Muscle of arm (tissue), 12 donors: ENCODE results near the gene ARHGAP22. TPM values are rescaled to one million over a fixed set of nuclear protein-coding genes. Genes with fewer than 3 reads are reported as not detected.

Source experiments
- DNase-seq: peaks from one replicate; pipeline ENCODE4 v3.0.0-alpha.2; 2013
- polyA plus RNA-seq, 12 donors: library from polyadenylated mRNA; unstranded; fragments of 120-200 nt; gene quantifications; one replicate each; pipeline ENCODE4 v1.2.1, GENCODE V29; 2013; ENCODE audit not compliant: insufficient read length in 12 of 12

Gene ARHGAP22
- polyA plus RNA-seq, 12 donors, result 0.76 to 3.4 (median 1.3) TPM; not detected in 2

DNA sequence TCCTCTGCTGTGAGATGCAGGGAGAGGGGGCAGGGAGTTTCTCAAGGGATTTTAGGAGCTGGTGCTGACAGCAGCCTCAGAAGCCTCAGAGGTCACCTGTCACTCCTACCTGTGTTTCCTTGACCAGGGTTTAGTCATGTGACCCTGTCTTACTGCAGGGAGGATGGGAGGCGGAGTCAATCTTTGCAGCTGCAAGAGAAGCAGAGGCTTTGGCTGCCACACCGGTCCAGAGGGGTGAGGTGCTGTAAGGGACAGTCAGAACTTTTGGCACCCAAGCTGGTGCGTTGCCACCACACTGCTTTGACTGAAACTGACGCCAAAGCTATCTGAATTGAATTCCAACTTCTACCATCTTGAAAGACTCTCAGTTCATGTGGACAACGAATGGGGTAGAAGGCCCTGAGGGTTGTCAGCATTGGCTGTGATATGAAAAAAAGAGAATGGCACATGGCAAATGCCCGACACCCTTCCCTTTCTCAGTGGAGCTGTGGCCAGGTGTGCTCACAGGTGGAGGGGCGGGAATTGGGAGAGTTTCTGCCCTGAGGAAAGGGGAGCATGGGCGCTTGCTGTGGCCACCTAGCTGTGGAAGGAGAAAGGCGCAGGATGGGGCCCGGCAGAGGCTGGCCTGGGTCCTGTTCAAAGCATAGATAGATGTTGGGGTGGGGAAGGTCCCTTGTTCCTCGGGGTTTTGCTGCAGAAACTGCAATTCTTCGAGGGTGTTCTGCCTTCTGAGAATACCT is 69.3 kb downstream of the ARHGAP22 start:
- no peak for DNase-seq

DNA sequence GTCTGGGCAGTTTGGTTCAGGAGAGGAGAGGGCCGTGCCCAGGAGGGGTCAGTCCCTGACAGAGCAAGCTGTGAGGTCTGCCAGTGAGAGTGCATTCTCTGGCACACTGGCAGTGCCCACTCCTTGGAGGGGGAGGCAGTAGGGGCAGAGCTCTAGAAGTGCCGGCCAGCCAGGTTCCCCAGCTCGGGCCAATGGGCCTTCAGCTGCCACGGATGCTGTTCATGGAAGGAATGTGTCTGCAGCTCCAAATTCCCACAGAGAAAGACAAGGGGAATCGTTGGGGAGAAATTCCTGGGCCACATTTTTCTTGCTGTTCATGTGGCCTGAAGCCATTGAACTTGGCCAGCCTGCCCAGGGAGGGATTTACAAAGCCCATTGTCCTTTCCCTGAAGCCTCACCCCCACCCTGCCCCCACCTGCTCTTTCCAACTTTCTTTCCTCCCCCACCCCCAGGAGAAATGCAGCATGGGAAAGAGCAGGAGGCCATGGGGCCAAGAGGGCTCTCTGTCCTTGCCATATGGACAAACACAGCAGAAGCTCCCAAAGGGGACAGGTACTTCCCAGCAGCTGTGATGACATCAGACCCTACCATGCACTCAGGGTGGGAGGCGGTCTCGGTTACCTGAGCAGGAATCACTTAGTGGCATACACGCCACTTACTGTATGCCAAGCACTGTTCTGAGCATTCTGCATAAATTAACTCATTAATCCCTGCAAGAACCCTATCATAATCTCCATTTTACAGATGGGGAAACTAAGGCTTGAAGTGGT is 70.7 kb downstream of the ARHGAP22 start:
- DNase-seq, result no peak

DNA sequence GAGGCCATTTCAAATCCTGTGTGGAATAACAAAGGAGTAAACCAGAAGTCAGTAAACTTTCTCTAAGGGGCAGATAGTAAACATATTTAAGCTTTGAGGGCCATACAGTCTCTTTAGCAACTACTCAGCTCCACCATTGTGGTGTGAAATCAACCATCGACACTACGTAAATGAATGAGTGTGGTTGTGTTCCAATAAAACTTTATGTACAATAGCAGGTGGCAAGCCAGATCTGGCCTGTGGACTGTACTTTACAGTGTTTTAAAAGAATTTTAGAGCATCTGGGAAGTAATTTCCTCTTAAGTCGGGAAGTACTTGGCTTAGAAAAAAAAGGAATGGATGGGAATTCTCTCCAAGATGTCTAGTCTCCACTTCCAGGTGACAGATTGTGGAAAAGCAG is 71.3 kb downstream of the ARHGAP22 start:
- DNase-seq, result no peak

DNA sequence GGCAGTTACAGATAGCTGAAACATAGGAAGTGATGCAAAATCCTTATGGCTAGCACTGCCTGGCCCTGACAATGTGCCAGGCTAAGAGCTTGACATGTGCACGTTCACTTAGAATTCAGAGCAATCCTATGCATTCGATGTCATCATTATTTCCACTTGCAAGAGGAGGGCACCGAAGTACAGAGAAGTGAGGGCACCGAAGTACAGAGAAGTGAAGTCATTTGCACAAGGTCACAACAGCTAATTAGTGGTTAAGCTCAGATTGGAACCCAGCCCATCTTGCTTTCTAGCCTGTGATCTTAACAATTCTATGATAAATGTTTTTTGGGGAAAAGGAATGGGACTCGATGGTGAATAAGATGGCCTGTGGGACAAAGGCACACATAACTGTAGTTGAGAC is 73.4 kb downstream of the ARHGAP22 start:
- DNase-seq, result no peak

DNA sequence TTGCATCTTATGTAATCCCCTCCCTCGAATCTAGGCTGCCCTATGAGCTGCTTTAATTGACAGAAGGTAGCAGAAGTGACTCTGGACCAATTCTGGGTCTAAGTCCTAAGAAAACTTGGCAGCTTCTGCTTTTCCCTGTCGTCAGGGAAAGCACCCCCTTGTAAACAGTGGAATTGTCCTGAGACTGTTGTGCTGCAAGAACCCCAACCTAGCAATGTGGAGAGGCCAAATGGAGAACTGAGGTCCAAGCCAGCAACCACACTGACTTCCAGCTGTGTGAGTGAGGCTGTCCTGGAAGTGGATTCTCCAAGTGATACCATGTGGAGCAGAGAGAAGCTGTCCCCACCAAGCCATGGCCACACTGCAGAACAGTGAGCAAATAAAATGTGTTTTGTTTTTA is 75.5 kb downstream of the ARHGAP22 start:
- DNase-seq, result no peak

DNA sequence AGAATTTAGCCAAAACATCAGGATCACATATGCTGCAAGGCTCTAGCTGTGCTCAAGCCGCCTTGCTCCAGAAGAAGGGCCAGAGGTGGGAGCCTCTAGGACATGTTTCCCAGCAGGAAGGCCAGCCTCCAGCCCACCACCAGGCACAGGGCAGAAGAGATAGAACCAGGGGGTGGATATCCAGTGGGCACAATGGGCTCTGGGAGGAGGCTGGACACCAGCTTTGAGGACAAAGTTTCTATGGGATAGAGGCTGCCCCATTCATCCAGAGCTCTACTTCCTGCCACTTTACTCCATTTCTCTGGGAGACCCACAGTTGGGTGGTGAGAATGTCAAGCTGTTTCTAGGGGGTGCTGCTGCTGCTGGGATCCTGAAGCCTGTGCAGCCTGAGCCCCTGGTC is 77.1 kb downstream of the ARHGAP22 start:
- no peak for DNase-seq

DNA sequence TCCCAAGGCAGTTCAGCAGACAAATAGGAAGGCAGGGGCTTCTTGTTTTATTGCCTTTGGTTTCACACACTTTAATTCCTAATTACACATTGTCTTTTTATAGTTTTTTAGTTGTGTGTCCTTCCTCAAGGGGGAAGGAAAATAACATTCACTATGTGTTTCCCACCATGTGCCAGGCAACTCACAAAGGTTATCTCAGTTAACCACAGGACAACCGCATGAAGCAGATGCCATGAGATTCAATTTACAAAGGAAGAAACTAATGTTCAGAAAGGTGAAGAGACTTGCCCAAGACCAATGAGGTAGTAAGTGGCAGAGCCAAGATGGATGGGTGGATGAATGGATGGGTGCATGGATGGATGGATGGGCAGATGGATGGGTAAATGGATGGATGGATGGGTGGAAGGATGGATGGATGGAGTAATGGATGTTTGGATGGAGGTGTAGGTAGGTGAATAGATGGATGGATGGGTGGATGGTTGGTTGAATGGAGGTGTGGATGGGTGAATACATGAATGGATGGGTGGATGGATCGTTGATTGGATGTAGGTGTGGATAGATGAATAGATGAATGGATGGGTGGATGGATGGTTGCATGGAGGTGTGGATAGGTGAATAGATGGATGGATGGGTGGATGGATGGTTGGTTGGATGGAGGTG is 77.9 kb downstream of the ARHGAP22 start:
- DNase-seq, result no peak

DNA sequence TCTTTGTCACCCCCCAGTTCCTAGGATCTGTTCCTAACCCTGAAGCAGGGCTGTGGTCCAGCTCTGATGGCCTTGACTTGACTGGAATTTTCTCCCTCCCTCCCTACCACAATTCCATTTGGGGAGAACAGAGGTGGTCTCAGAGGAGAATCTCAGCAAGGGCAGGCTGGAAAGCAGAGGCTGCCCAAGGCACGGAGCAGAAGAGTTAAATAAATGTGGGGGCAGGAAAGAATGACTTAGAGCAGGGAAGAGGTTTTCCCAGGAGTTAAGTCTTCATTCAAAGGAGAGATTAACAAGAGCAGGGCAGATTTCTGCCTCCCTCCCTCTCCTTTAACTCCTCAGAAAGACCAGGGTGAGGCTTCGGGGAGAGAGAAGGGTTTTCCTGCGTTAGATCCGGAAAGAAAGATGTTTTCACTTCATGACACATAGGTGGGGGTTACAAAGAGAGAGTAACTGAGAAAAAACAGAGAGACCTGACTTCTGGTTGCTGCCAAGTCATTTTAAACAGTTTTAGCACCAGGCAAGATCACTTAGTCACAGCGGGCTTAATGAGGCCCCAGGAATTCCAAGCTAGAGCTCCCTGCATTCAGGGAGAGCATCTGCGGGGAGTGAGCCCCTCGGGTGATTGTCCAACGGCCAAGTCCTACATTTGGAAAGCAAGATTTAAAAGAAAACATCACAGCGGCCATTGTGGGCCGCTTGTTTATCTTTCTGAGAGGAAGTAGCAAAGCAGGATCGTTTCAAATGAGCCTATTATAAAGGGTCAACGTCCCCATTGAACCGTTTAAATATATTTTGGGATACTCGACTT is 78.7 kb downstream of the ARHGAP22 start:
- no peak for DNase-seq

DNA sequence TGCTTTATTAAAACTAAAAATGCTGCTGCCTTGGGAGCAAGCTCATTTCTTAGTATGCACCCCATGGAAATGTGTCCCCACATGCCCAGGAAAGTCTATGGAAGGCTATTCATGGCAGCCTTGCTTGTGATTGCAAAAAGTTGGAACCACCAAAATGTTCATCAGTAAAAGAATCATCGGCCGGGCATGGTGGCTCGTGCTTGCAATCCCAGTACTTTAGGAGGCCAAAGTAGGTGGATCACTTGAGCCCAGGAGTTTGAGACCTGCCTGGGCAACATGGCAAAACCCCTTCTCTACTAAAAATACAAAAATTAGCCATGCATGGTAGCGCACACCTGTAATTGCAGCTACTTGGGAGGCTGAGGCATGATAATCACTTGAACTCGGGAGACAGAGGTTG is 79.8 kb downstream of the ARHGAP22 start:
- no peak for DNase-seq

DNA sequence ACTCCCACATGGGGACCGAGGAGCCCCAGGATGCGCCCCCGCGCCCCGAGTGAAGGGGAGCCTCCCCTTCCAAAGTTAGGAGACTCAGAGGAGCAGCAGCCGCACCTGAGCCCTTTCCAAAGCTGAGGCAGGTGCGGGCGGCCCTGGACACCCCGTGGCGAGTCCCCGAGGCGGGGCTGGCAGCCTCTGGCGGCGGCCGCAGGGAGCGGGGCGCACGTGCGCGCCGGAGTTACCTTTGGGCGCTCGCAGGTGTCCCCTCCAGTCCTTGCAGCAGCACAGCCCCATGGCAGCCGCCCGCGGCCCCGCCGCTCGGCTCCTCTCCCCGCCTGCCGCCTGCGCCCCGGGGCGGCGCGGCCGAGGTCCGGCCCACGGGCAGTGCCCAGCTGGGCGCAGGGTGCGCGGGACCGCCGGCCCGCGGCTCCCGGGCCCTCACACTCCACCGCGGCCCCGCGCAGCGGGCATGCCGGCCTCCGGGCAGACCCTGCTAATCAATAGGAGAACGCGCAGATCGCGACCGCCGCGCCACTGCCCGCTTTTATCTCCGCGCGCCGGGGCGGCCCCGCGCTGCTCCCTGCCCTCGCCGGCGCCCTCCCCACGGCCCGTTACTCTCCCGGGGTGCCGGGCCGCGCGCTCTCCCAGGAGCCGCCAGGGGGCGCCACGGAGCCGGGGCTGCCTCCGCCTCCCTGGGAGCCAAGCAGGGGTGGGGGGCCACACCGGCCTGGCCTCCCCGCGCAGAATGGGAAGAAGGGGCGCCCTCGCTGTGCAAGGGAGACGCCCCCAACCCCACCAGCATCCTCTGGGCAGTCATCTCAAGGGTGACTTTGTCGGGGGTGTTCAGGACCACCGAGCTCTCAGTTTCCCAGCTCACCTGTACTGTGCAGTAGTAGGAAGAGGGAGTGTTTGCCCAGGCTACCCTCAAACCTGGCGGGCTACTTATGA is 80.8 kb downstream of the ARHGAP22 start:
- no peak for DNase-seq

DNA sequence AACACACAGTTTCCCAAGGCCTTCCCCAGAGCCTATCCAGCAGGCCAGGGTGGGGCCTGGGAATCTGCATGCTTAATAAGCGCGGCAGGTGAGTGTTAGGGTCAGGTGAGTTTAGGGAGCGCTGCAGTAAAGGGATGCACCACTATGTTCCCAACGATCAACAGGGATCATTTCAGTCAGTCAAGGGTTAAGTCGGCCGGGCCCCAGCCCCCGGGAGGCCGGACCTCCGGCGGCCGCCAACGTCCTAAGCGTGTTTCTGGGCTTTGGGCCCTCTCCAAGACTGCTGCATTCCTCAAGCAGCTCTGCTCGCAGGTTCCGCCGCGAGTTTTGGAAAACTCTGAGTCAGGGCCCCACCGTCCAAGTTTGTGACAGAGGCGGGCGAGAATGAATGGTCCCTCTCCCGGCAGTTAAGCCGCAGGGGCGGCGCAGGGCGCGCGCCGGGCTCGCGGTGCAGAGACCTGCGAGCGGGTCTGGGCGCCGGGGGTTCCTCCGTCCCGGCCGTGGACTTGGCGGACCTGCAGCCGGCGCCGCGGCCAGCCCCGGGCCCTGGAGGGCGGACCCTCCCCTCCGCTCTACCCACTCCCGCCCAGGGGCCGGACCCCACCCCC is 81.6 kb downstream of the ARHGAP22 start:
- peak; percentile 85 for DNase-seq

DNA sequence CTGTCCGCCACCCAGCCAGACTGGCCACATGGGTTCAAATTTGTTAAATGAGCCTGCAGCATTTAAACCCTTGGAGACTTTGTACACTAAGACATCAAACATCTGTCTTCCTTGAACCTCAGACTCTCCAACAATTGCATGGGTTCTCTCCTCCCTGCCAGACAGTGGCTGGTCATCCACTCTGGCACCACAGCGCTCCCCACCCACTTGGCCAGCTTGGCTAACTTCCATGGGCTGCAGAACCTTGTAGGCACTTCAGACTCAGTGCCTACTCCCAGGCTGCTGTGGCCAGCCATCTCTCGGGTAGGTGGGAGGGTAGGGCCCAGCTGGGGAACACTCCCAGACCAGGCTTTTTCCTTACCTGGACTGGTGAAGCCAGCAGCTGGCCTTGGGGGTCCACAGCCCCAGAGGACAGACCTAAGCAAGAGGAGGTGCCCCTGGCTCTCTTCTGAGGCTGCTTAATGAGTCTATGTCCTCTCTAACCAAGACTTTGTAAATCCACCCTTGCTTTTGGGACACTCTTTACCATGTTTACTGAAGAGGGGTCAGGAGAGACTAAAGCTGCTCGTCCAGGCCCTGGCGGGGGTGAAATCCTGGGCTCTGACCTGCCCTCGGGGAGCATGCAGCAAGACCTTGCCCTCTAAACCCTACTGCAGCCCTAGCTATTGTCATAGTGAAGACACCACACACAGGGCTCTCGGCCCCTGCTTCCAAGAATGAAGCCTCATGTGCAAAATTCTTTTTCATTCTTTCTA is 82.7 kb downstream of the ARHGAP22 start:
- DNase-seq, result no peak

DNA sequence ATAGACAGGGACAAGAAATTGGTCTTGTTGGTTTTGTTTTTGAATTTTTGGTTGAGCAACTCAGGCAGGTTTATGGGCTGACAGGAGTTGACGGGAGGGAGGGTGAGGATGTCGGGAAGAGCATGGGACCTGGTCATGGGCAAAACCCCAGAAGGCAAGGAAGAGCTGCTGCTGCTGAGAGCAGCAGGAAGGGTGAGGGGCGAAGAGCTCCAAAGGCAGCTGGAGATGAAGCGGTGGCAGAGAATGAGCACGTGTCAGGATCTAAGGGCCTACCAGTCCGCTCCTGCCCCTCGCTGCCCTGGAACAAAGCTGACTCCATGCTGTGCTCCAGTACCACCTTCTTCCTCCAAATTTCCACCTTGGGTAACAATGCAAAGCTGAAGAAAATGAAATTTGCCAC is 84.3 kb downstream of the ARHGAP22 start:
- no peak for DNase-seq

DNA sequence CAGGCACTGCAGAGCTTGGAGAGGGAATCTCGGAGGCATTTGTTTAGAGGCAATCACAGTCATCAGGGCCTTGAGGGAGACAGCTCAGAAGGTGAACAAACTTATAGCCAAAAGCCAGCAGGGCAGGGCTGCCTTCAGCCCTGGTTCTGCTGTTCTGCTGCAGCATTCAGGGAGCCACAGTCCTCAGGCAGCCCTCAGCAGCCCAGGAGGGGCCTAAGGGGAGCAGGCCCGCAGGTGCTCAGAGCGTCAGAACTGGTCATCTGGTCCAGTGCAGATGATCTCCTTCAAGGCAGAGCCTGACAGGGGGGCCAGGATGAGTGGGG is 84.7 kb downstream of the ARHGAP22 start:
- no peak for DNase-seq

DNA sequence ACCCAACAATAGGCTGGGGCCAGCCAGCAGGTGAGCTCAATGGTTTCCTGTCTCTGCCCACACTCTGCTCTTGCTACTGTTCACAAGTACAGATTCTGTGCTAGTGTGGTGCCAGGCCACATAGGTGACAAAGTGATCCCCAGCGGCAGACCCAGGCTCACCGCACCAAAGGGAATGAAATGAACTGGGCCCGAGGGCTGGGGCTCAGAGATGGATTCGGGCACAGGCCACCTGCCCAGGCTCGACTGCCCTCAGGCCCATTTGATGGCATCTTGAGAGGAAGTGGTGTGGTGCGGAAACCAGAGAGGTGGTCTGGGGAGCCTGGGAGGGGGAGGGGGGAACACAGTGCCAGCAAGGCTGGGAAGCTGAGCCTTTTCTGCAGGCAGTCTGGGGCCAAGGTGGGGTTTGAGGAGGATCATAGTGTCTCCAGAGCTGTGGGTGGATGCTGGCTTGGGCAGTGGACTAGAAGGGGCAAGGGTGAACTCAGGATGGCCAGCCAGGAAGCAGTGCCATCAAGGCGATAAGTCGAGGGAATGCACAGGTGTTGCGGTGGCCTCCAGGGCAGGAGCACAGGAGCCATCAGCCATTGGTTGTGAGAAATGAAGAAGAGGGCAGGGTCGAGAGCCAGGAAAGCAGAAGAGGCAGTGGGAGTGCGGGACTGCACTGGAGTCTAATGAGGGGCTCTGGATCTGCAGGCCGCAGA is 85.2 kb downstream of the ARHGAP22 start:
- DNase-seq, result no peak

DNA sequence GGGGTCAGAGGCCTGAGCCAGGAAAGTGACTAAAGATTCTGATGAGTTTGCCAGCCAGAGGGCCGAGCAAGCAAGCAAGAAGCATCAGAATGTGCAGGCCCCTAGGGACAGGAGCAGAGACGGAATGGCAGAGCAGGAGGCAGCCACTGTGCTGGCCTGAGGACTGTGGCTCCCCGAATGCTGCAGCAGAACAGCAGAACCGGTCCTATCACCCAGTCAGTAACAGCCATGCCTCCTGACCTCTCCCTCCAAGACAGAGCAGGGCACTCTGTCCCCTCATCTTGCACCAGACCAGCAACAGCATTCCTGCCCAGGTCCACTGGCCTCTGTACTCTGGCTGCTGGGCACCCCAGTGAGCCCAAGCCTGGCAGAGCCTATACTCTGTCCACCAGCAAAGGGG is 85.9 kb downstream of the ARHGAP22 start:
- no peak for DNase-seq

DNA sequence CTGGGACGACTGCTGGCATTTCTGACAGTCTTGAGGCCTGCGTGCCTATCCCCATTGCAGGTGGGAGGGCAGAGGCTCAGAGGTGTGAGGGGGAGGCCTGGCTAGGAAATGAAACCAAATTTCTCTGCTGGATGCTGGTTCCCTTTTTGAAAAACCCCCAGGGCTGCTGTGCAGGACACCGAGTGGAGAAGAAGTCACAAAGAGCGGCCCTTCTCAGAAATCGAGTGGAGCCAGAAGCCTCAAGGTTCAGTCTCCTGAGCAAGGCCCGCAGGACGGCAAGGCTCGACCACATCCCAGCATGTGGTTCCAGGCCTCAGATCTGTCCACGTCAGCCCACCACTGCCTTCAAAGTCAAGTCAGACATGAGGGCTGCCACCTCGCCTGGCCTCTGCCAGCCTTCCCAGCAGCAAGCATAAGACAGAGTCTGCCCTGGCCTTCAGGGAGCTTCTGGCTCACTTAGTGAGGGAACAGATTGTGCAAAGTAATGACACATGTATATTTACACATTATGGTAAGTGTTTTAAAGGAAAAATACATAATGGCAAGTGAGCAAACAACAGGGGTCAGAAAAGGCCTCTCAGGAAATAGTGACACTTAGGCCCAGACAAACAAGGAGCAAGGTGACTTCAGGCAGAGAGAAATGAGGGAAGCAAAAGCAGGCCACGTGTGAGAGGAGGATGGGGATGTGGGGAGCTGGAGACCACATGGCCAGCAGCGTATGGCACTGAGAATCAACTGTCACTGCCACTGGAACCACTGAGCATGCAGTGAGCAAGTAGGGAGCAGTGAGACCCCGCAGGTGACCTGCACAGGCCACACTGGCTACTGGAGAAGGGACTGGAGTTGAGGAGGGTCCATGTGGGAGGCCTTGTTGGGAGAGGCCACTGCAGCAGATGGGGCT is 86.7 kb downstream of the ARHGAP22 start:
- DNase-seq, result no peak

DNA sequence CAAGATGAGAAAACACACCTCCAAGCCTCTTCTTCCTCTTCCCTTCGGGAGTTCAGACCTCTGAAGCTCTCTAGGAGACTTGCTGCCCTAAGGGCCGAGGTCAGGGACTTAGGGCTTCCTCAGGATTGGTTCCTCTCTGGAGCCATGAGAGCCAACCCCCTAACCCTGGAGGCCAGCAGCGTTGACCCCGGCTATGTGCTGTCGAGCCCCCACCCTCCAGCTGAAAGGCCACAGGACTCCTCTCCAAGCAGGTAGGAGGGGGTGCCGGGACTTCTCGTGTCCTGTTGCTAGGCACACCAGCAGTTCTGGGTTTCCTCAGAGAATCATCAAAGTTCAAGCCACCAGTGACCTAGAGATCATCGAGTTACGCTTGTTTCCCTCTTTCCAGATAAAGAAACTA is 87.4 kb downstream of the ARHGAP22 start:
- no peak for DNase-seq
